ENCODE measurements around the gene SV2C.

SV2C gene

DNA sequence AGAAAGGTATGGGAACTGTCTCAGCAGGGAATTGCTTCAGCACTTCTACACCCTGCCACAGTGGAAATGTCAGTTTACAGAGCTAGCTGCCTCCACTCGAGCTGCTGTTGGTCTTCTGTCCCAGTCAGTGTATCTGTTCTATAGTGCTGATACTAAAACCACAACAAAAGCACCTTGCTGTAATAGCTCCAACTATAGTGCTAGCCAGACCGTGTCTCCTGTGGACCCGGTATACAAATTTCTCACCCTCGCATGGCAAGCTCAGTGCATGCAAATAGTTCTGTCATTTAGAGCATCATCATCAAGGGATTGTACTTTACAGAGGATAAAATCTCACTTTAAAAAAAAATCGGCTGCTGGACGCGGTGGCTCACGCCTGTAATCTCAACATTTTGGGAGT, 268.4 kb downstream of the SV2C start:
- Histone ChIP-seq H3K9ac (no peak overlapping the region), H3K4me3 (ENCODE audit: low read depth, low read length) (no peak overlapping the region), H3K27me3 (ENCODE audit: control insufficient read depth, insufficient read depth, low read length) (no peaks in the 10 kb centered on the region), H3K27ac (no peak overlapping the region), H3K36me3 (ENCODE audit: control insufficient read depth, insufficient read depth, low read length) (no peaks in the 10 kb centered on the region), H2AFZ (no peak overlapping the region), H3K79me2 (no peaks in the 10 kb centered on the region), H3K9me3 (ENCODE audit: control insufficient read depth, low read length) (no peaks in the 10 kb centered on the region), H3K4me2 (ENCODE audit: low read length) (no peak overlapping the region), H3K4me1 (no peaks in the 10 kb centered on the region)
- TF ChIP-seq, protein P1, sequence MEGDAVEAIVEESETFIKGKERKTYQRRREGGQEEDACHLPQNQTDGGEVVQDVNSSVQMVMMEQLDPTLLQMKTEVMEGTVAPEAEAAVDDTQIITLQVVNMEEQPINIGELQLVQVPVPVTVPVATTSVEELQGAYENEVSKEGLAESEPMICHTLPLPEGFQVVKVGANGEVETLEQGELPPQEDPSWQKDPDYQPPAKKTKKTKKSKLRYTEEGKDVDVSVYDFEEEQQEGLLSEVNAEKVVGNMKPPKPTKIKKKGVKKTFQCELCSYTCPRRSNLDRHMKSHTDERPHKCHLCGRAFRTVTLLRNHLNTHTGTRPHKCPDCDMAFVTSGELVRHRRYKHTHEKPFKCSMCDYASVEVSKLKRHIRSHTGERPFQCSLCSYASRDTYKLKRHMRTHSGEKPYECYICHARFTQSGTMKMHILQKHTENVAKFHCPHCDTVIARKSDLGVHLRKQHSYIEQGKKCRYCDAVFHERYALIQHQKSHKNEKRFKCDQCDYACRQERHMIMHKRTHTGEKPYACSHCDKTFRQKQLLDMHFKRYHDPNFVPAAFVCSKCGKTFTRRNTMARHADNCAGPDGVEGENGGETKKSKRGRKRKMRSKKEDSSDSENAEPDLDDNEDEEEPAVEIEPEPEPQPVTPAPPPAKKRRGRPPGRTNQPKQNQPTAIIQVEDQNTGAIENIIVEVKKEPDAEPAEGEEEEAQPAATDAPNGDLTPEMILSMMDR (IDR thresholded peaks at IDR 0.05), result no peak

DNA sequence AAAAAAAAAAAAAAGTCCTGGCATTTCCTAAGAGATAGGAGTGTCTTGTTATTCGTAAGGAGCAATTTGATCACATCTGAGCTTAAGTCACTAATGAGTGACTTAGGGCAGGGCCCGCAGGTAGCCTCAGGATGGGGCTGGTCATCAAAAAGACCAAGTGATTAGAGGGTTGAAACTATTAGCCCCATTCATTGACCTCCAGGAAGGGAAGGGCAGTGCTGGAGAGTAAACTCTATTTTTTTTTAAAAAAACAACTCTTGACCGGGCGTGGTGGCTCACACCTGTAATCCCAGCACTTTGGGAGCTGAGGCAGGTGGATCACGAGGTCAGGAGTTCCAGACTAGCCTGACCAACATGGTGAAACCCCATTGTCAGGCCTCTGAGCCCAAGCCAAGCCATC, 273.7 kb downstream of the SV2C start:
- Histone ChIP-seq H3K4me2 (ENCODE audit: low read length) (no peak overlapping the region), H3K9ac (no peak overlapping the region), H3K4me1 (no peaks in the 10 kb centered on the region), H3K9me3 (ENCODE audit: control insufficient read depth, low read length) (no peaks in the 10 kb centered on the region), H3K4me3 (ENCODE audit: low read depth, low read length) (no peak overlapping the region), H2AFZ (no peak overlapping the region), H3K79me2 (no peaks in the 10 kb centered on the region), H3K27me3 (ENCODE audit: control insufficient read depth, insufficient read depth, low read length) (no peaks in the 10 kb centered on the region), H3K27ac (no peak overlapping the region), H3K36me3 (ENCODE audit: control insufficient read depth, insufficient read depth, low read length) (no peaks in the 10 kb centered on the region)
- TF ChIP-seq, protein P1 (IDR thresholded peaks at IDR 0.05), result no peak

DNA sequence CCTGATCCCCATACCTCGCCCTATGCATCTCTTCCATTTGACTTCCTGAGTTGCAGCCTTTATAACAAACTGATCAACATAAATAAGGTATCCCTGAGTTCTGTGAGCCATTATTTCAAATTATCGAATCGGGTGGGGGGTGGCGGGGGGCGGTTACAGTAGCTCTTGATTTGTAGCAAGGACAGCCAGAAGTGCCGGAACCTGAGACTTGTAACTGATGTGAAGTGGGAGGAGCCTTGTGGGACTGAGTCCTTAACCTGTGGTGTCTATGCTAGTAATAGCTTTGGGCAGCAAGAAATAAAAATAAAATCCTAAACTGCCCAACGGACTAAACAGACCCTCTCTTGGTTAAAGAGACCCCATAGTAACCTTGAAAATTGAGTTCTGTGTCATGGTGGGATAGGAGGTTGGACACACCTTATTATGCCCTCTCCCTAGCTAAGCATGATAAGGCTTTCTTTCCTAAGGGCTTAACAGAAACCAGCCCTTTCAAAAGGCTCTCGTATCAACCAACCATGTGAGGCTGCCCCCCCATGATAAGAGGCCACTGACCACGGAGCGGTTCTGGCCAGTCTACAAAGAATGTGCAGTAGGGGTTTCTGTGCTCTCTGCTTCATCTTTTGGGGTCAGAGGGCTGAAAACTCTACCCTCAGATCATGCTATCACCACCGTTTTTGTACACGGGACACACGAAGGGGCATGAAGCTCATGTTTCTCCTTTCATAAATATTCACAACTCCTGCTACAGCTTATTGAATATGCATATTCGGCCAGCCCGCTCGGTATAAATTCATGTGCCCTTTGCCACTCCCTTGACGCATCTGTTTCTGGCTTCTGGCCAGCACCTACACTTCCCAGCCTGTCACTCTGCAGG, 280.4 kb downstream of the SV2C start:
- Histone ChIP-seq H3K9ac (no peak overlapping the region), H3K9me3 (ENCODE audit: control insufficient read depth, low read length) (no peaks in the 10 kb centered on the region), H2AFZ (peak overlapping the region; percentile 65), H3K4me3 (ENCODE audit: low read depth, low read length) (no peak overlapping the region), H3K79me2 (no peaks in the 10 kb centered on the region), H3K27ac (no peak overlapping the region), H3K4me2 (ENCODE audit: low read length) (peak overlapping the region; percentile 2), H3K27me3 (ENCODE audit: control insufficient read depth, insufficient read depth, low read length) (no peaks in the 10 kb centered on the region), H3K36me3 (ENCODE audit: control insufficient read depth, insufficient read depth, low read length) (no peaks in the 10 kb centered on the region), H3K4me1 (peaks cover 21% of the 10 kb centered on the region)
- TF ChIP-seq, protein P1 (IDR thresholded peaks at IDR 0.05), result no peak

DNA sequence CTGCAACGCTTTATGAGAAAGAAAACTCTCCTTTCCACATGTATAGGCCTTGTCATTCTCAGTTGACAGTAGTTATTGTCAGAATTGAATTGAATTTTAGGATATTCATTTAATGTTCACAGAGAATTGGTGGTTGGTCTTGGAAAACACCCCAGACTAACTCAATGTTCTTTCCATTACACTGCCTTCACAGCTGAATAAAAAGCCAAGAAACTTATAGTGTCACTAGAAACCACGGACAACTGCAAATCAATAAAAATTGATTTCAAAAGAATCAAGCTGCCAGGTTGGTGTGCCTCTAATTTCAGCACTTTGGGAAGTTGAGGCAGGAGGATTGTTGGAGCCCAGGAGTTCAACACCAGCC, 281.0 kb downstream of the SV2C start:
- peaks cover 24% of the 10 kb centered on the region for H3K4me1 ChIP-seq
- H3K79me2 ChIP-seq, result no peaks in the 10 kb centered on the region

More for the DNA sequence above, 281.0 kb downstream of the SV2C start:
- H3K9me3 ChIP-seq (ENCODE audit: control insufficient read depth, low read length), result no peaks in the 10 kb centered on the region
- no peaks in the 10 kb centered on the region for H3K36me3 ChIP-seq (ENCODE audit: control insufficient read depth, insufficient read depth, low read length)
- H3K9ac ChIP-seq, result no peak overlapping the region
- H2AFZ ChIP-seq, result peak overlapping the region; percentile 65
- TF ChIP-seq, protein P1 (IDR thresholded peaks at IDR 0.05), result no peak
- no peak overlapping the region for H3K27ac ChIP-seq
- H3K4me2 ChIP-seq (ENCODE audit: low read length), result peak overlapping the region; percentile 2
- no peak overlapping the region for H3K4me3 ChIP-seq (ENCODE audit: low read depth, low read length)
- H3K27me3 ChIP-seq (ENCODE audit: control insufficient read depth, insufficient read depth, low read length), result no peaks in the 10 kb centered on the region
